HG02642 (cell line): ENCODE results near the gene PIGP.
"Not testable (repeated sequence)": the region's sequence is repeated elsewhere in the genome, so short reads cannot be mapped to it uniquely, and the experiment has no call there.

Experiments
- ATAC-seq: cut with Tn5 transposase; IDR thresholded peaks from one replicate; pipeline ENCODE4 v1.9.1; 2021; ENCODE audit warnings: mild to moderate bottlenecking; ENCODE audit not compliant: unreplicated experiment, poor library complexity

PIGP gene

DNA sequence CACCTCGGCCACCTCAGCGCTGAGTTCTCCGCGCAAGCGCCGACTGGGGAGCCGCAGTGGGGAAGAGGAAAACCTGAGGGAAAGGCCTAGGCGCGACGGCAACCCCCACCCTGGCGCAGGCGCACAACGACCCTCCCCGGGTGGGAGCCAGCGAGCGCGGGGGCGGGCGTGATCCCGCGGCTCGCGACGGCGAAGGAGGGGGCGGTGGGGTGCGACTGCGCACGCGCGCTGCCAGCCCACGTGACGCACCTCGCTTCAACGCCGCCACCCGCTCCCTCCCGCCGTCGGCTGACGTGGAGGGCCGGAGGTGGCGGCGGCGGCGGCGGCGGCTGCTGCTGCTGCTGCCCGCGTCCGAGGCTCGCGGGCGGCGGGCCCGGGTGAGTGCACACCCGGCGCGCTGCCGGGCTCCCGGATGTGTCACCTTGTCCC lies at the start of gene PIGP, which contains the start of gene TTC3:
PIGP (minus strand) TSS at position 84 of the 429 bp plus-strand sequence. CDS start 556 bp downstream, outside the sequence.
TTC3 (plus strand) TSS at position 267 of the 429 bp plus-strand sequence. CDS start 14,004 bp downstream, outside the sequence.
- ATAC-seq, result peak; percentile 72

GRCh38 chr21:37119421-37120218 lies 46.7 kb upstream of the PIGP start:
- ATAC-seq, result no peak

DNA sequence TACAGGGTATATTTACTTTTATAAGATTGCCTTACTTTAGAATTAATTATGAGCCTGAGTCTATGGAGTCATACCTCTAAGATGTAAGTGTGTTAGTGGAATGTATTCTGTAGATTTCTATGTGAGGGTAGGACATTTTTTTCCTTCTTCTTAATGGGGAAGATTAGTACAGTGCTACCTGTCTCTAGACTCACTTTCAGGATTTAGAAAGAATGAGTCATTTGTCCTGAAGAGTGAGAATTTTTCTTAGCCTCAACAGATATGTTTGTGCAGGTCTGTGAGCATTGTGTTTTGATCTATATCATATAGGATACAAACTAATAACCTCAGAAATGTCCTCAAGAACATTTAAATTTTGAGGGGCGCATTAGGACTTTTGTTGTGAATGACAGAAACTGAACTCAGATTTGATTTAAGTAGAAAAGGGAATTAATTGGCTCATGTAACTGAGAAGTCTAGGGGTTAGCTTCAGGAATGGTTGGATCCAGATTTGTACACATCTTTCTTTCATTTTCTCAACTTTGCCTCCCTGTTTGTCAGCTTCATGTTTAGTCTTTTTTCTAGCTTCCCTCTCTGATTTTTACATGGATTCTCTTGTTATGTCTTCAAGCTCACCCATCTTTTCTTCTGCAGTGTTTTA lies 45.4 kb upstream of the PIGP start:
- no peak for ATAC-seq

GRCh38 chr21:37117204-37117603 lies 44.3 kb upstream of the PIGP start:
- no peak for ATAC-seq

DNA sequence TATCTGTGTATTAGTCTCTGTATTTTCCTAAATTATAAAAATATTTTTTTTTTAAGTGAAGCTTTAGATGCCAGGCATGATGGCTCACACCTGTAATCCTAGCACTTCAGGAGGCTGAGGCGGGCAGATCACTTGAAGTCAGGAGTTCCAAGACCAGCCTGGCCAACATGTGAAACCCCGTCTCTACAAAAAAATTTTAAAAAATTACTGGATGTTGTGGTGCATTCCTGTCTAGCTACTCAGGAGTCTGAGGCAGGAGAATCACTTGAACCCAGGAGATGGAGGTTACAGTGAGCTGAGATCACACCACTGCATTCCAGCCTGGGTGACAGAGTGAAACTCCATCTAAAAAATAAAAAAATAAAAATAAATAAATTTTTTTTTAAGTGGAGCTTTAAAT lies 43.6 kb upstream of the PIGP start:
- not testable (repeated sequence) for ATAC-seq

DNA sequence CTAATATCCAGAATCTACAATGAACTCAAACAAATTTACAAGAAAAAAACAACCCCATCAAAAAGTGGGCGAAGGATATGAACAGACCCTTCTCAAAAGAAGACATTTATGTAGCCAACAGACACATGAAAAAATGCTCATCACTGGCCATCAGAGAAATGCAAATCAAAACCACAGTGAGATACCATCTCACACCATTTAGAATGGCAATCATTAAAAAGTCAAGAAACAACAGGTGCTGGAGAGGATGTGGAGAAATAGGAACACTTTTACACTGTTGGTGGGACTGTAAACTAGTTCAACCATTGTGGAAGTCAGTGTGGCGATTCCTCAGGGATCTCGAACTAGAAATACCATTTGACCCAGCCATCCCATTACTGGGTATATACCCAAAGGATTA lies 41.4 kb upstream of the PIGP start:
- not testable (repeated sequence) for ATAC-seq

- ATAC-seq, result not testable (repeated sequence)
Measured at GRCh38 chr21:37111029-37111428, 38.2 kb upstream of the PIGP start.

GRCh38 chr21:37106998-37107397 lies 34.1 kb upstream of the PIGP start:
- ATAC-seq, result no peak

- not testable (repeated sequence) for ATAC-seq
Measured at GRCh38 chr21:37102746-37103145, 29.9 kb upstream of the PIGP start.

- ATAC-seq, result no peak
Measured at GRCh38 chr21:37101384-37101783, 28.5 kb upstream of the PIGP start.

DNA sequence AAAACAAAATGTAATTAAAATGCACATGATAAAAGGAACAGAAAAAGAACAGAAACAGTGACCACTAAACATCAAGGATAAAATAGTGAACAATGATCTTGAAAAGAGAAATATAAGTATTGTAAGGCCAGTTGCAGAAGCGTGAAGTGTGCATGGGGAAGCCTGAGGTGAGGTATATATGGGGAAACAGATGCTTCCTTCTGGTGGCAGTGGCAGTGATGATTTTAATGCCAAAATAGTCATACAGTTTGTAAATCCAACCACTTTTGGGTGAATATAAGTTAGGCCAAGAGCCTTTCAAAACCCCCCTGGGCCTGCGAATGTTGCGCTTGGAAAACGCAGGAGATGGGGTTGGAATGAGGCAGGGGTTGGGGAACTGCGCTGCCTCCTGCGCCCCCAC lies 27.4 kb upstream of the PIGP start:
- ATAC-seq, result no peak

- ATAC-seq, result no peak
Measured at GRCh38 chr21:37098751-37099150, 25.9 kb upstream of the PIGP start.

DNA sequence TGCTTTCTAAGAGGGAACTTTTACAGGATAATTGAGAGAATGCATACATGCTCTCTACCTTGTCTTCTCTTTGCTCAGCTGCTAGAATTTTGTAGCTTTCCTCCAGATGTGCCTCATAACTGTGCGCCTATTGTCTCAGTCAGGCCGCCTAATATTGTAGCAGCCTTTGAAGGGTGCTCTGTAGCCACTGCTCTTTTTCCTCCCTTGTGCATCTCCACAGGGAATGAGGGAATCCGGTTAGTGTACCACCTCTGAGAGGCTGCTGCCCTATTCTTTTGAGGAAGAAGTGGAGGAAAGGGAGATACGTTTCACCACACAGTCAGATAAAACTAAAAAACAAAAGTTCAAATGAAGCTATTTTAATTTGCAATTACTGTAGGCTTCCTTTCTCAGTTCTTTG lies 22.9 kb upstream of the PIGP start:
- no peak for ATAC-seq

GRCh38 chr21:37093977-37094376 lies 21.1 kb upstream of the PIGP start:
- ATAC-seq, result no peak

- no peak for ATAC-seq
Measured at GRCh38 chr21:37088186-37088735, 15.4 kb upstream of the PIGP start.

GRCh38 chr21:37087188-37087587 lies 14.3 kb upstream of the PIGP start:
- ATAC-seq, result no peak

DNA sequence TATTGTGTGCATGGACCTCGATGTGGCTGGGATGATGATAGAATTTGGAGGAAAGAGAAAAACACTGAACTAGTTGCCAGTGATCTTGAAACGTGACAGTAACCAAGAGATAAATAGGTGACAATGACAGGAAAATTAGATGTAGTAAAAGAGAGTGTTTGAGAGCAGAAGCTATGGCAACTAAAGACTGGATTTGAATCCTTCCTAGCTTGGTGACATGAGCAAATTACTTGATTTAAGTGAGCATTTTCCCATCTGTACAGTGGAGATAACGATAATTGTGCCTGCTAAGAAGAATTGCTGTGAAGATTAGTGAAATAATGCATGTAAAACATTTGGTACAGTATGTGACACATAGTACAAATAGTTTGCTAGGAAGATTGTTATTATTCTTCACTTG lies 12.9 kb upstream of the PIGP start:
- ATAC-seq, result no peak

GRCh38 chr21:37082856-37083528 lies 10.1 kb upstream of the PIGP start:
- no peak for ATAC-seq

DNA sequence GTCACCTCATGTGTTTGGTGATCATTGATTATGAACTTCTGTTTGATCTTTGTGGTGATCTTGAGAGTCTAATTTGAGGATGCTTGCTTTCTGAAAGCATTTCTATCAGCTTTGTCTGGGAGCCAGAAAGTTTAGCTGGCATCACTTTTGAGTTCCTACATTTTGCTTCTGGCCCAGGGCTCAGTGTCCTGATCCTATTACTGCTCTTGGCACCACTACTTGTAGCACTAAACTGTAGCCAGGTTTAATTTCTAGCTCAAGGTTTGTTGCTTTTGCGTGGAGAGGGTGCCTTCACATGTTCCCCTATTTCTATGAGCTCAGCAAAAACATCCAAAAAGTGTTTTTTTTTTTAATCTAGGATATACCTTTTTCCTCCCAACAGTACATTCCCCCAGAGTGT lies 9.5 kb upstream of the PIGP start:
- no peak for ATAC-seq

DNA sequence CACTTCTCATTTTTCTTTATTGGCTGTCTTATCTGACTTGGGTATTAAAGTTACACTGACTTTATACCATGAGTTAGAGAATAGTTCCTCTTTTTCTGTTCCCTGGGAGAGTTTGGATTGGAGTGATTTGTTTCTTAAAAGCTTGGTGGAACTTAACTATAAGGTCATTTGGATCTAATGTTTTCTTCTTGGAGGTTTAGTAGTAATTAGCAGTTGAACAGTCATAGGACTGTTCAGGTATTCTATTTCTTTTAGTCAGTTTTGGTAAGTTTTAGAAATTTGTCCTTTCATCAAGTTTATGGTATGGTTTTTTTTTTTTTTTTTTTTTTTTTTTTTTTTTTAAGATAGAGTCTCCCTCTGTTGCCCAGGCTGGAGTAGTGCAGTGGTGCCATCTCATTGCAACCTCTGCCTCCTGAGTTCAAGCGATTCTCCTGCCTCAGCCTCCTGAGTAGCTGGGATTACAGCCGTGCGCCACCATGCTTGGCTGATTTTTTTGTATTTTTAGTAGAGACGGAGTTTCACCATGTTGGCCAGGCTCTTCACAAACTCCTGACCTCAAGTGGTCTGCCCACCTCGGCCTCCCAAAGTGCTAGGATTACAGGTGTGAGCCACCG lies 6.4 kb upstream of the PIGP start:
- ATAC-seq, result no peak
